Left forelimb (tissue), 1 donor: ENCODE results near the gene AOPEP.

Experiments
- DNase-seq: peaks from one replicate; pipeline ENCODE4 v3.0.0-alpha.2; 2018; ENCODE audit warnings: low spot score

The AOPEP gene

GRCh38 chr9:94899464-94900221, 173.1 kb downstream of the AOPEP start:
- no peak for DNase-seq

- no peak for DNase-seq
Observed at GRCh38 chr9:94900222-94901018, 173.9 kb downstream of the AOPEP start.

- no peak for DNase-seq
Observed at GRCh38 chr9:94901019-94901363, 174.5 kb downstream of the AOPEP start.

- no peak for DNase-seq
Observed at GRCh38 chr9:94903961-94904421, 177.5 kb downstream of the AOPEP start.

GRCh38 chr9:94904806-94905205, 178.3 kb downstream of the AOPEP start:
- no peak for DNase-seq

- no peak for DNase-seq
Observed at GRCh38 chr9:94905606-94906005, 179.1 kb downstream of the AOPEP start.

- no peak for DNase-seq
Observed at GRCh38 chr9:94906181-94906580, 179.7 kb downstream of the AOPEP start.

- no peak for DNase-seq
Observed at GRCh38 chr9:94906713-94907112, 180.2 kb downstream of the AOPEP start.

- no peak for DNase-seq
Observed at GRCh38 chr9:94907264-94907936, 180.9 kb downstream of the AOPEP start.

GRCh38 chr9:94908011-94908563, 181.6 kb downstream of the AOPEP start:
- DNase-seq = no peak

GRCh38 chr9:94908583-94909249, 182.2 kb downstream of the AOPEP start:
- DNase-seq = no peak

- DNase-seq = no peak
Observed at GRCh38 chr9:94909250-94909894, 182.9 kb downstream of the AOPEP start.

- DNase-seq = no peak
Observed at GRCh38 chr9:94909965-94910730, 183.6 kb downstream of the AOPEP start.

- no peak for DNase-seq
Observed at GRCh38 chr9:94911211-94911610, 184.7 kb downstream of the AOPEP start.

GRCh38 chr9:94911986-94912635, 185.6 kb downstream of the AOPEP start:
- no peak for DNase-seq

GRCh38 chr9:94912700-94913249, 186.3 kb downstream of the AOPEP start:
- no peak for DNase-seq

- DNase-seq = no peak
Observed at GRCh38 chr9:94913550-94913949, 187.1 kb downstream of the AOPEP start.

GRCh38 chr9:94915476-94916450, 189.3 kb downstream of the AOPEP start:
- DNase-seq = no peak

GRCh38 chr9:94916956-94917355, 190.5 kb downstream of the AOPEP start:
- DNase-seq = no peak
